Measurements from ENCODE around the gene CALML3.
A peak's percentile ranks its signal among the peaks of the same experiment; 100 is the strongest.
"Not testable (repeated sequence)": the region's sequence is repeated elsewhere in the genome, so short reads cannot be mapped to it uniquely, and the experiment has no call there.

CALML3 gene

DNA sequence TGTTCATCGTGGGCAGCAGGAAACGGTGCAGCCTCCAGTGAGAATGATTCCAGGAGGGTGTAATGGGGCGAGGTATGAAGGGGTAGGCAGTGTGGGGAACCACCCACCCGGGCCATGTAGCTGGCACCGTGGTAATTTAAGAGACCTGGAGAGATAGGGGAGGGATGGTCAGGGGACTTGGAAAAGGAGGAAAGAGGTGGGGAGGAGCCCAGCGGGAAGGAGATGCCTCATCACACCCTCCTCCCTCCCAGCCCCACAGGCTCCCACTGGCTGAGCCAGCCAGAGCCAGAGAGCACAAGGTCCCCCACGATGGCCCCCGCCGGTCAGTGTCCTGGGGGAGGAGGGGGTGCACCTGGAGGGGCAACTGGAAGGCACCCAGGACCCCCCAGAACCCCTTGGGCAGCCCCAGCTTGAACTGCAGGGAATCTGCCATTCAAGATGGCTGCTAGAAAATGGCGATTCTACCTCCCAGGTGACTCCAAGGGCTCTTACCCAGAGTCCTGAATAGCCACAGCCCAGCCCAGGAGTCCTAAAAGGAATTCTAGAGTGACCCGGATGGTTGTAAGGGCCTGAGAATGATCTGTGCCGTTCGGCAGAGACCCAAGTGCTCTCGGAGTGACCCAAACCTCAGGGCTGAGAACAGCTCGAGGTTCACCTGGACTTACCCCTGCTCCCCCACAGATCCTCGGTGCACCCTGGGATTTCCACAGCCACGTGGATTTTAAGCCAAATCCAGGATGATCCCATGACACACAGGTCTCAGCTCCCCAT lies 28.8 kb downstream of the CALML3 start:
- DNase-seq (ENCODE audit: low spot score) = no peak
- FAIRE-seq = no peak

DNA sequence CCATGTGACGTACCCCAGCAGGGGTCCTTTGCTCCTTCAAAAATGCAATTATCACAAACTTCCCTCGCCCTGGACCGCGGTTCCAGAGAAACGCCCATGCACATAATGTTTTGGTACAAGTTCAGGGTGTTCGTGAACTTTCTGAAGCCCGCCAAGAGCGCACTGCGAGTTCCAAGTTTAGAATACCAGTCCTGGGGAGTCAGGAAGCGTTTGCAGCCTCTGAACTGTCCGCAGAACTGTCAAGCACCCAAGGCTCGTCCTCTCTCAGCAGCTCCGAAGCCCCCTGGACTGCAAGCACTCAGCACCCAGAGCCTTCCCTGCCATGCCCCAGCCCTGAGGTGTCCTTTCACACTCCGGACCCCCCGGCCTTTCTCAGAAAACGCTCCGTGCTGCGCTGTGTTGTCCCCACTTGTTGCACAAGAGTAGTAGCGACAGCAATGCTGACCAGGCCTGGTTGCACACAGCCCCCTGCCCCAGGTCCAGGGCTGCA lies 30.3 kb downstream of the CALML3 start:
- no peak for DNase-seq (ENCODE audit: low spot score)
- no peak for FAIRE-seq

DNA sequence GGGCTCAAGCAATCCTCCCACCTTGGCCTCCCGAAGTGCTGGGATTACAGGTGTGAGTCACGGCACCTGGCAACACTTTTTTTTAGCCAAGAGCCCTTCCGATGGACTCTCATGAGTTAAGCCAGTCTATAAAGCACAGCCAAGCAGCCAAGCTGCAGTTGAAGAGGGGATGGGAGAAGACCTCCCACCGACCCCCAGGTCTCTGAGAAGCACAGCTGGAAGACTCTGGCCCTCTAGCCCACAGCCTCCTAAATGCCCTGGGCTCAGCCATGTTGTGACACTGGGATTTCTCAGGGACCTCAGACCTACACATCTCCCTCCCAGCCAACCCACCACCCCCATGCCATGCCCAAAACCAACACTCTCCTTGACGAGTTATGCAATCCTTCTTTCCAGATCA lies 31.1 kb downstream of the CALML3 start:
- no peak for DNase-seq (ENCODE audit: low spot score)
- no peak for FAIRE-seq

DNA sequence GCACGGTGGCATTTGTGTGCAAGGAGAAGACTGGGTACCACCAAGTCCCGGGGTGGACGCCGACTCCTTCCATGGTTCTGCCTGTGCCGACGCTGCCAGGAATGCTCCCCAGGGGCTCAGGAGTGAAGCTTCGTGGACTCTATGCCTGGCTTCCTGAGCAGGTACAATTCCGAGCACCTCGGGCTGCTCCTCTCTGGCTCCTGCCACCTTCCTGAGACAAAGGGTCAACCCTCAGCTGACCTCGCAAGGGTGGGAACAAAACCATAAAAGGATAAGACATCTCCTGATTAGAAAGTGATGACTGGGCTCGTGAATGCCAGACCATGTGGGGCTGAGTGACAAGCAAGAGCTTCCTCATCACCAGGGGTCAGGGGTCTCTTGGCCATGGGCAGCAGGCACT lies 31.8 kb downstream of the CALML3 start:
- DNase-seq (ENCODE audit: low spot score) = no peak
- no peak for FAIRE-seq

DNA sequence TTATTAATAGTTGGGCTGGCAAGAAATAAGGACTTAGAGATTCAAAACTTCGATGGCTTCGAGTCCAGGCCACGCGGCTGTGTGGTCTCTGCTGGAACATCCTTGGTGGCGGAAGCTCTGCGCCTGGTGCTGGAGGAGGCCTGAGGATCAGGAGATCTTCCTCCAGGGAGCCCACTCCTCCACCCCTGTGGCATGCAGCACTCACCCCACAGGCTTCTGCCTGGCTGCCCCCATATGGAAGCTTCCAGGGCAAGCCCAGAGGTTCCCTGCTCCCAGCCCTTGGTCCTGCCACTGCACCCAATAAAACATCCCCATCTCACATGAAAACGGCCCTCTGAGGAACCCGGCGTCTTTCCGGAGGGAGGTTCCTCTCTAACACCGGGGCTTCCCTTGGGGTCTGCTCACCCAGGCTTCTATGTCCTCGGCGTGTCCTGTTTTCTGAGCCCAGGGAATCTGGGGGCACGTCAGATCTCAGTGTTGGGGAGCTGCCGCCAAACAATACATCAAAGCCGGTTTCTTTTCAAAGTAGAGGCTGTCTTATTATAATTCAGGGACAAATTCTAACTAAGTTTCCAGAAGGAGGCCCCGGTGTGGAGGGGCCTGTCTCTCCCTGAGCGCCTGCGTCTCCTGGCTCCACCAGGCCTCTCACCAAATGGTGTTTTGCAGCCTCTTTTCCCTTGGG lies 32.4 kb downstream of the CALML3 start:
- no peak for FAIRE-seq
- no peak for DNase-seq (ENCODE audit: low spot score)

DNA sequence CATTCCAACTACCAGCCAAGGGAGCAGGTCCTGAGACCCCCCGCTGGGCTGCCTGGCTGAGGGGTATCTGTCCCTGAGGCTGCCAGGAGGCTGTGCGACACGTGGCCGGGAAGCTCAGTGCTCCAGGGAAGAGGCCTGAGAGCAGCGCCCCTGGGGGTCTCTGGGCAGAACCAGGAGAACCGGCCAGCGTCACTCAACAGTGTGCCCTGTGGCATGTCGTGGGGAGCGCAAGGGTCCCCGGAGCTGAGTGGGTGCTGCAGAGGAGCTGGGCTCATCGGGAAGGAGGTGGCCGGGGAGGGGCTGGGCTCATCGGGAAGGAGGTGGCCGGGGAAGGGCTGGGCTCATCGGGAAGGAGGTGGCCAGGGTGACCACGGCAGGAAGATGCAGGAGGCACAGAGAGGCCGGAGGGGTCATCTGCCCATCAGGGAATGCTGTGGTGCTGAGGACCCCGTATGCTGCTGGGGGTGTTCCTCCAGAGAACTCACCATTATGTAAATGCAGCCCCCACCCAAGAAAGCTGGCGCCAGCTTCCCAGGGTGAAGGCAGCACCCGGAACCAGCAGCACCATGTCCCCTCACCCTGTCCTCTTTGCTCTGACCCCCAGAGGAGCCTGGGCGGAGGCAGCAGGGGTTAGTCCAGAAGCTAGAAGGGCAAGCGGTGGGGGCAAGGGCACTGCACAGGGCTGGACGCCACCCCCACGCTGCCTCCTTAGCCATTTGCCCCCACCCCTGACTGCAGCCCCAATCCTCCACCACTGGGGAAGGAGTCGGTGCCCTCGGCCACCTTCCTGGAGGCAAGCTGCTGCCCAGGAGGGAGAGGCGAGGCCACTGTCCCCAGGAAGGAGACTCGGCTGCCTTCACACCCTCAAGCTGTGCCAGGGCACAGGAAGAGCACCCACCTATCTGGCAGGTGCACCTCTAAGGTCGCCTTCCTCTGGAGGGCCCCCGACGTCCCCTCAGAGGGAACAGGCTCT lies 33.3 kb downstream of the CALML3 start:
- no peak for DNase-seq (ENCODE audit: low spot score)
- FAIRE-seq = no peak

DNA sequence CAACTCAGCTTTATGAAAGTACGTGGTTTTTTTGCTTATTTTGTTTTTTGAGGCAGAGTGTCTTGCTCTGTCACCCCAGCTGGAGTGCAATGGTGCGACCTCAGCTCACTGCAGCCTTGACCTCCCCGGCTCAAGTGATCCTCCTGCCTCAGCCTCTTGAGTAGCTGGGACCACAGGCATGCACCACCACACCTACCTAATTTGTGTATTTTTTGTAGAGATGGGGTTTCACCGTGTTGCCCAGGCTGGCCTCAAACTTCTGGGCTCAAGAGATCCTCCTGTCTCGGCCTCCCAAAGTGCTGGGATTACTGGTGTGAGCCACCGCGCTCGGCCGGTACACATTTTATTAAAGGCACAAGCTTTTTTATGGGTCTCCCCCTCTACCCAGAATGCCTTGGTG lies 34.3 kb downstream of the CALML3 start:
- not testable (repeated sequence) for DNase-seq (ENCODE audit: low spot score); FAIRE-seq

DNA sequence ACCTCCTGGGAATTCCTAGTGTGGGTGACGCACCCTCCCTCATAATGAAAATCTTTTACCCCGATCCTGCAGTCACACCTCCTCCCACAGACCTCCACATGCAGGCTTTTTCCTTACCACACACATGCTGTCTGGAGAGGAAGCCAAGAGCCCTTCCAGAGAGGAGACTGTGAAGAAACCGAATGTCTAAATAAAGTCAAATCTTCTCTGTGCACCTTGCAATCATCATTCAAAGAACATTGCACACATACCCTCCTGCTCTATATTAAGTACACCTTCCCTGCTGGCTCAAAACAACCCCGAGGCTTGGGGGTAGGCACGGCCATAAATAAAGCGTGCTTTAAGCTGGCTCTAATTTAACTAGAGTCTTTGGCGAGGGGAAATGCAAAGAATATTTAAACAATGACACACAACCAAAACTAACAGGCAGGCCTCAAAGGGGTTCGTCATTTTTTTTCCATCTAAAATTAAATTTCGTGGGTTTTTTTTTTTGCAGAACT lies 34.9 kb downstream of the CALML3 start:
- DNase-seq (ENCODE audit: low spot score) = no peak
- FAIRE-seq = no peak

DNA sequence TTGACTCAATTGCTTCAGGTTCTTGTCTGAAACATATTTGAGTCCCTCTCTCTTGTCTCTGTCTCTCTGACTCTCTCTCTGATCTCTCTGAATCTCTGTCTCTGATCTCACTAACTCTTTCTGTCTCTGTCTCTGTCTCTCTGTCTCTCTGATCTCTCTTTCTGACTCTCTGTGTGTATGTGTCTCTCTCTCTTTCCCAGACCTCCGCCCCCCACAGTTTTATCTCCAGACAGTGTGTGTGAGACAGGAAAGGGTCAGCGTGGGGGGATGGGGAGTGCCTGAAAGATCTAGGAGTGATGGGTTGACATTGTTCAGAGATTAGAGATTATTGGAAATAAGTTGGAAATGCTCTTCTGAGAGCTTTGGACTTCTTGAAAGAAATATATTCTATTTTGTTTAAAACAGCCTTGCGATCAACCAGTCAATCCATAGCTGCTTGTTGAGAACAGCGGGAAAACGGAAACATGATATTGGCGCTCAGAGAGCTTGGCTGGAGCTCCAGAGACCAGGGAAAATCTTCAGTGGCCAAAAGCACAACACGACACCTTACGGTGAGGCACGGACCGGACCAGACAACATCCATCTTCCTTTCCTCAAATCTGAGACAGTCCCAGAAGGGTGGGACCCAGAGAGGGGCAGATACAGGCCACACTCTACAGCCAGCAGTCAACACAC lies 35.5 kb downstream of the CALML3 start:
- DNase-seq (ENCODE audit: low spot score) = no peak
- FAIRE-seq = no peak

DNA sequence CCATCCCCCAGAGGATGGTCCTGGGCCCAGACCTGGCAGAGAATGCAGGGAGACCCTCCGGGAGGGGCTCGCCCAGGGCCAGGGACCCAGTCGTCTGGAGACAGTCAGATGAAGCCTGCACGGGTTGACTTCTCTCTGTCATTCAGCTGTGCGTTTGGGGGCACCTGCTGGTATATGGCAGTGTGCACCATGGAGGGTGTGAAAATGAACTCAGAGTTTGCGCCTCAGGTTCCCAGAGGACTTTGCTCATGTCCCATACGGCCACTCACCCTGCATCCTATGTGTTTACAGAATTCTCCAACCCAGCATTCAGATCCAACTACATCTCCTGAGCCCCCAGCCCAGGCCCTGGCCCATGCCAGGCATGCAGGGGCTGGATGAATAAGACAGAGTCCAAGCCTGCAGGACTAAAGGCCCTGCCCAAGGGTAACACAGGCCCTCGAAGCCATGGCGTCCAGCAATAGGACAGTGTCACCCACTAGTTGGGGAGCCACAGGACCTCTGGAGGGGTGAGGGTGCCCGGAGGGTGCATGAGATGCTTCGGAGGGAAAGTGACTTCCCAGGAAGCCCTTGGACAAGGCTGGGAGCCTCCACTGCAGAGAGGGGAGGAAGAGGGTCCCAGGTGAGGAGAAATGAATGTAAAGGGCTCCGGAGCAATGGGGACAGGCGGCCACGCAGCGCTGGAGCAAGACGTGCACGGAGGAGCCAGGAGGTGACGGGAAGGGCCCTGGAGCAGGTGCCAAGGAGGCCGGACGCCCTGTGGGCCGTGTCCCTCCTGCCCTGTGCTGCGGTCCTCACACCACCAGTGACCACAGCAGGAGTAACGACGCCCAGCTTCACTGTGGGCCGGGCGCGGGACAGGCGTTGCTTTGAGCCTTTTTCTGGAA lies 36.3 kb downstream of the CALML3 start:
- DNase-seq (ENCODE audit: low spot score) = no peak
- FAIRE-seq = no peak

DNA sequence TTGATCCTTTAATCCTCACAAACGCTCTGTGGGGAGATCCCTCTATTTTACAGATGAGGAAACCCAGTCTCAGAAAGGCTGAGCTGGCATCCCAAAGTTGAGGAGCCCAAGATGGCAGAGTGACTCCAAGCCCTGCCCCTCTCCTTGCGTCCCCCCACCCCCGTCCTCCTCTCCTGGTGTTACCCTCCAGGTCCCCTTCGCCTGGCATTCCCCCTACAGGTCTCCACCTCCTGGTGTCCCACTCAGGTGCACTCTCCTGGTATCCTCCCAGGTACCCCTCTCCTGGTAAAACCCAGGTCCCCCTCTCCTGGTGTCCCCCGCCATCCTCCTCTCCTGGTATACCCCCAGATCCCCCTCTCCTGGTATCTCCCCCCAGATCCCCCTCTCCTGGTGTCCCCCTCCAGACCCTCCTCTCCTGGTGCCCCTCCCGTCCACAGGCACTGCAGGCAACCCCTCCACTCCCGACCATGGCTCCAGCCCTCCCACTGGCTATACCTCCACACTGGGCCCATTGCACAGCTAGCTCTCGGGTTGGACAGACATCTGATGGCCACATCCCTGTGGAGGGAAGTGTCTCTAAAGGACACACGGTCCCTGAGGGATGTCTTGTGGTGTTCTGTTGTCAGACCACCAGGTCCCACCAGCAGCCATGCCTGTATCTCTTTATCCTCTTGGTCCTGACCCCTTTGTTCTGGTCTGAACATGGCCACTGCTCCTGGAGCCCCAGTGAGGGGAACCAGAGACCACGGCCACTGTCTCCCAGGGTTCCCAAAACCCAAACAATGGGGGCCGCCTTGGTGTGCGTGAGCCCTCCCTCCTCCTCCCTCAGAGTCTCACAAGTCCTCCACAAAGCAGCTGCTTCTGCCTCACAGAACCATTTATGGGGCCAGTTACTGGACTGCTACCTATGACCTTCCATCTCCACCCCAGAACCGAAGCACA lies 37.2 kb downstream of the CALML3 start:
- no peak for FAIRE-seq
- no peak for DNase-seq (ENCODE audit: low spot score)

DNA sequence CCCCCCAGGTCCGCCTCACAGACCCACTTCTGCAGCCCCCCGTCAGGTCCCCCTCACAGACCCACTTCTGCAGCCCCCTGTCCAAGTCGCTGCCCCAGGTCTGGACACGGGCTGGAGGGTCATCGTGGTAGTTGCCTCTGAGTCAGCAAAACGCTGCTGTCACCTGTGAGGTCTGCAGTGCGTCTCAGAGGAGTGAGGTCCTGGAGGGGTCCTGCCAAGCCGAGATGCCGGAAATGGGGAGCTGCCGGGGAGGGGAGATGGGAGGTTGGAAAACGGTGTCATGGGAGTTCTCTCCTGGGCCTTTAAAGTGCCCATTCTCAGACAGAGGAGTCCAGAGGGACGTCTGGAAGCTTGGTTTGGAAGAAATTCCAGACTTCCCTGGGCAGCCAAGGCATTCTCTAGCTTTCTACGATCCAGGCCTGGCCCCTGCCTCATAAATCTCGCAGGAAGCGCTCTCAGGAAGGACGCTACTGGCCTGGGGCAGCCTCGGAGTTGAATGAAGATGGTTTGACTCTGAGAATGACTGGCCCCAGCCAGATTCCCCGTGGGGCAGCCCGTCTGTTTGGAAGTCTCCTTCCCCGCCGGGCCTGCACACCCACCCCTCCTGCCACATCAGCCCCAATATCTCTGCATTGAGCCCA lies 38.7 kb downstream of the CALML3 start:
- DNase-seq (ENCODE audit: low spot score) (no peak), FAIRE-seq (no peak)

DNA sequence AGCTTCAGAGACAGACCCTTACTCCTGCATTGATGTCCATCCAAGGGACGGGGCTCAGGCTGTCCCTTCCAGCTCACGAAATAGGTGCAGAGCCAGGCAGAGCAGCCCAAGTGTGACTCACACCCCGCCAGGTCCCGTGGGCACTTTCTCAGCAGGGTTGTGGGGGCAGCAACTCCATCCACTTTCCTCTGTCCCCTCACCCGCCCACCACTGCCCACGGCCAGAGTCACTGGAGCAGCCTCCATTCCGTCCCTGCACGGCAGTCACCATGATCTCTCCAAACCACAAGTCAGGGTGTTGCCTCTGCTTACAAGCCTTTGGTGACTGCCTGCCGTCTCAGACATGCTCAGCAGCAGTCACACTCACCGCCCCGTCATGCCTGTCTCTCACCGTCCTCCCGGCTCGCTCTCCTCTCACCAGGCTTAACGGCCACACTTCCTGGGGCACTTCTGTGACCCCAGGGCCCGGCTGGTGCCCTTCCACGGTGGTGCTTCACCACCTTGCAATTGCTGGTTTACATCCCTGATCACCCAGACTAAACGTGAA lies 39.3 kb downstream of the CALML3 start:
- FAIRE-seq = peak; percentile 83
- DNase-seq (ENCODE audit: low spot score) = peak; percentile 94

DNA sequence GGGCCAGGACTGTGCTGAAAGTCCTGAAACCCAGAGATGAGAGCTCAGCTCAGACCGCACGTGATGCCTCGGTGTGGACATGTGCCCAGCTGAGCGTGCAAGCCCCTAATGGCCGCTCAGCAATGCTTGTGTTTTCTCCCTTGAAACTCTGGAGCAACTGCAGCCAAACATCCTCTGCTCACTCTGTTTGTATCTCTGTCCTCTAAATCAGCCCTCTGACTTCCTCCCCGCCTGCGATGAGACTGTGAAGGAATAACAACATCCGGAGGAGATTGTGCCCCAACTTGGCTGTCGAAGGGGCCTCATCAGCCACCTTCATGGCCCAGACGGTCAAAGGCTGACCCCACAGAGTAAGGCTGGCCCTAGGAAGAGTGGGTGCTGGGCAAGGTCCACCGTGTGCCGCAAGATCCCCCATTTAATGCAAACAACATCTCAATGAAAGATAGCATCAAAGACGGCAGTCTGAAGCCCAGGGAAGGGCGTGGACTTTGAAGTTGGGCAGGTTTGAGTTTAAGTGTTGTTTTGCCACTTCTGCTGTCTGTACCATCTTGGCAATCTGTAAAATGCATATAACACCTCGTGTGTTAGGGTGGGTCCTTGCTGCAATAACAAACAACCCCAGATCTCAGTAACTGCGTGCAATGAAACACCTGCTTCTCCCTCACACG lies 39.9 kb downstream of the CALML3 start:
- DNase-seq (ENCODE audit: low spot score) = peak; percentile 22
- no peak for FAIRE-seq

DNA sequence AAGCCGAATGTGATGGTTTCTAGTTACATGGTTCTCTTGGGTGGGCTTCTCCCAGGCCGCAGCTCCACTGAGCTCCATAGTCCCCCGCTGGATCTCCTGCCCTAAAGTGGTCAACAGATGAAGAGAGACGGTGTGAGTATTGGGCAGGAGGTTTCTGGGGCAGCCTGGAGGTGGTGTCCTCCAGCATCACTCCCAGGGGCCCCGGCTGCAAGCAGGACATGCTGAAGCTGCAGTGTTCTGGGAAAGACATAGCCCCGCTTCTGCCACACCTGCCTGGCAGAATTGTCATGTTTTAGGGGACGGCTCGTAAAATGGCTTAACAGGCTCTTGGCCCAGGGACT lies 40.4 kb downstream of the CALML3 start:
- FAIRE-seq (no peak), DNase-seq (ENCODE audit: low spot score) (no peak)

DNA sequence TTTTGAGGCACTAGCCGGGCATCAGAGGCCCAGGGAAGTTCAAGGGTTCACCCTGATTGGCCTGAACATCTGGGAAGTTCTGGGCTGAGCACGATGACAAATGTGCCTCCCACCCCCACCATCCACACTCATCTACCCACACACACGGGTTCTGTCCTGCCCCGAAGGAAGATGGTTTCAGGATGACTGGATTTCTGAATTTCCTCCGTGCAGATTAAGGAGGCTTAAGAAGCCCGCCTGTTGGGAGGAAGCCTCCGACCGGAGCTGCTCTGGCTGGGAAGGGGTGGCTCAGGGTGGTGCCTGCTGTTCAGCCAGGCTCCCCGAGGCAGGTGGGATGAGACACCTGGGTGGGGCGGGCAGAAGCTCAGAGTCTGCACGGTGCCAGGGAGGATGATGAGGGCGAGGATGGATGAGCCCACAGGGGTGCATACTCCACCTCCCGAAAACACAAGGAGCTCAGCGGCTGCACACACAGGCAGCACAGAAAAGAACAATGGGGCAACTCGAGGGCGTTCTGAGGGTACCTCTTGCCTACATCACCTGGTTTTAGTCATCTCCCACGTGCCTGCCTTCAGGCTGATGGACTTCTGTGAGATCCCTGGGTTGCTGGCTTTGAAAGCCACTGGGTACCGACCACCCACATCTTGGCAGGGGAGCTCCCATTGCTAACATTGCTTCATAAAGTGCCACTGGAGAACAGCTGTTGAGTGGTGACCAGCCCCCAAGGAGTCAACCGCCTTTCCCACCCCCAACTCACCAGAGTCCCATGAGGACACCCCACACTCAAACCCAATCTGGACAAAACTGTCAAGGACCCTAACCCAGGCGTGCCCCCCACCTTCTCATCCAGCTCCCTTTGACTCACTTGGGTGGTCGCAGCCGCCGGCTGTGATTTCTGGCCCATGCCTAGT lies 41.2 kb downstream of the CALML3 start:
- peak; percentile 24 for DNase-seq (ENCODE audit: low spot score)
- FAIRE-seq = no peak

DNA sequence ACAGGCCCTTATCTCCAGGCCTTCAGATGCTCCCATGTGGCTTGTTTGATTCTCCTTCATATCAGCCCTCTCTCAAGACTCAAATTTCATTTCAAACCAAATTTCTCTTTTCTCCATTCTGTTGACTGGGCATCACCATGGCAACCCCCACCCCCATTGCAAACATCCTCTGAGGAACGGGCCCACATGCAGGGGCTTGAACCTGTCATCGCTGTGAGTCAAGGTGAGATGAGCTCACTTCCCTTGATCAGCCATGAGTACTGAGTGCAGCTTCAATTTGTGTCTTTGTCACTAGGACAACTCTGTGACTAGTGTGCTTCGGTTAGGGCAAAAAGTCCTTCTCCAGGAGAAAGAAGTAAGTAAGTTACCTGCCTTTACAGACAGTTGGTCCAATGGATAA lies 41.9 kb downstream of the CALML3 start:
- DNase-seq (ENCODE audit: low spot score) = peak; percentile 97
- no peak for FAIRE-seq

All from RCC 7860 (cell line).